K562 (cell line): ENCODE data around the gene MVK.

Experiments used
- HDAC2 ChIP-seq: fragments of 450-650 bp; IDR thresholded peaks from 2 replicates; pipeline ENCODE4 v1.6.1; 2016; ENCODE audit warnings: mild to moderate bottlenecking
- SMAD1 ChIP-seq: fragments of 150-350 bp; IDR thresholded peaks from 2 replicates; pipeline ENCODE4 v1.6.1; 2014; ENCODE audit warnings: low read length, low read depth; ENCODE audit not compliant: partially characterized antibody
- ZNF133 ChIP-seq: fragments of 250-450 bp; sonication (Bioruptor Pico); IDR thresholded peaks from 2 replicates; pipeline ENCODE4 v1.4.0; 2020; ENCODE audit warnings: mild to moderate bottlenecking

DNA sequence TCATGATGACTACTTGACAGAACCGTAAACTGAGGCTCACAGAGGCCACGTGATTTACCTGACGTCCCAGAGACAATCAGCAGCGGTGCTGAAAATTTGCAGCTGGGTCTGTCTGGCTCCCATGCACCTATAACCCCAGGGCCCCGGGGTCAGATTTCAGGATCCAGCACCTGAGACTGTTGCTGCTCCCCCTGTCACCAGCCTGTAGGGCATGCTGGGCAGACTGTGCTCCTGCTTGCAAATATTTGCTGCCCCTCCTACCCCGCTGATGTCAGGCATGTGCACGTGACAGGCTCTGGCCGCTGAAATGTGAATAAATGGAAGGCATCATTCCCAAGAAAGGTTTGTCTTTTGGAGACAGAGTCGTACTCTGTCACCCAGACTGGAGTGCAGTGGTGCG lies 6.3 kb upstream of the MVK start:
- TF ChIP-seq HDAC2 (no peak), SMAD1 (no peak), ZNF133 (CRISPR knock-in tag) (no peak)
